Measurements from ENCODE around the gene TIAM2. TPM values are rescaled to one million over a fixed set of nuclear protein-coding genes. Genes with fewer than 3 reads are reported as not detected.
"Not testable (repeated sequence)": the region's sequence is repeated elsewhere in the genome, so short reads cannot be mapped to it uniquely, and the experiment has no call there.

The TIAM2 gene
- total RNA-seq, 1 experiment from 2014 or later: 11.3 TPM

DNA sequence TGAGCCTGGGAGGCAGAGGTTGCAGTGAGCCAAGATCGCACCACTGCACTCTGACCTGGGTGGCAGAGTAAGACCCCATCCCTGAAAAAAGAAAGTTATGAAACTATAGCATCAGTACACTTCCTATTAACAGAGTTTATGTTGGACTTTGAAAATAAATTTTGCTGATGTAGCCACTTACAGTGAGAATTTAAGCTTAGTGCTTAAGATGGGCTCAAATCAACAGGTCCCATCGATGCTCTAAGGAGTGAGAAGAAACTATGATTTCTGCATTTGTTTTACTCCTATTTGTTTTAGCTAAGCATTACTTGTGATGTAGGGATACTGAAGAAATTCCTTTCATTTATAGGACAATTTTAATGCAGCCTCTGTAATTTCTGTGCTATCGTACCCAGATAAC, 175.4 kb downstream of the TIAM2 start:
- in situ Hi-C loops (cut with HindIII; ENCODE audit: low pct_unique_long_range_greater_than_20kb, low sequenced_read_pairs): no loop called here
- DNase-seq (ENCODE audit: low read depth): no peak

DNA sequence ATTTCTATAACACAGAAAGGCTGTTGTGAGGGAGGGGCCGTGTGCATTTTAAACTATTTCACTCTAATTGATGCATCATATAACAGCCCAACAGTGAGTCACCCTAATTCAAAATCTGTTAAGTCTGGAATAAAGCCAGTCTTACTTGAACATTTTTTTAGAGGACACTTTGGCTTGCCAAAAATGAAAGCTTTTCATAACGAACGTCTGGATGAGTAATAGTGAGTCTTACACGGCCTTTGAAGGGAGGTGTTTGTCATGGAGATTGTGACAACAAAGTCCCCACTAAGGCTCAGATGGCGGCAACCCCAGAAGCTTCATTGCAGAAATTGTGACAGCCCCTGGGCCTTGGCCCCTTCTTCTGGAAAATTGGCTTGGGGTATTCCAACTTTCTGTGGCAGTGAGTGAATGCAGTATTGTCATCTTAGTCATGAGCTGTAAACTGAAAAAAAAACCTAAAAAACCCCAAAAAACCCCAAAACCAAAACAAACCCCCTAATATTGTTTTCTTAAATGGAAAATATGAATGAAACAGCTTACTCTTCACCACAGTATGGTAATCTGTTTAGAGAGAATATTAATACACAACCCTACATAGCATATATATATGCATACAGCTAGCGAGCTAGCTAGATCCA, 176.1 kb downstream of the TIAM2 start:
- in situ Hi-C loops (cut with HindIII; ENCODE audit: low pct_unique_long_range_greater_than_20kb, low sequenced_read_pairs): no loop called here
- DNase-seq (ENCODE audit: low read depth): peak; percentile 90

DNA sequence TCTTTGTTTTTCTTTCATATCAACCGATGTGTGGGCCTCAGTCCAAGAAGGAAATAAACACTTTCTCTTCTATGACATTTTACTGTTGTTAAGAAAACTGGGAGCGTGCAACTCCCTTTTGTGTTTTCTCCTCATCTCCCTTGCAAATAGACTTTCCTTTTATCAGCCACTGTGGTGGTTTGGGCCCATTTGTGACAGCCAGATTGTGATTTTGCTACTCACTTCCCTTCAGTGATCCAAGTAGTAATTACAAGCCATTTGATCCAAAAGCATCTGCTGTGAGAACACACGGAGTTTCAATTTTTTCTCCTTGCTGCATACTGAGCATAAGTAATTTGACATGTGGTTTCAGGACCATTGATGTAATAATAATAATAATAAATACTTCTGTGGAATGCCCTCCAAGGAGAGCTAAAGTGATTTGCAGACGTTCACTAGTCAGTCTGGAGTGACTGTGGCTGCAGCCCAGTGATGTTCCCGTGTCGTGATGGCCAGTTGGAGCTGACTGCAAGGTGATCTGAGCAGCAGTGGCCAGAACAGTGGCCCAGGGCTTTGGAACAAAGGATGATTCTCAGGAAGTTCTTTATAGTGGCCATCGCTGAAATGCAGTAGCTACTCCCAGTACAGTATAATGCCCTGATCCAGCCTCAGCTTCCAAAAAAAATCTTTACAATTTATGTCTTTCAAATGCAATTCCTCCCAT, 176.8 kb downstream of the TIAM2 start:
- in situ Hi-C loops (cut with HindIII; ENCODE audit: low pct_unique_long_range_greater_than_20kb, low sequenced_read_pairs): no loop called here
- peak; percentile 65 for DNase-seq (ENCODE audit: low read depth)

DNA sequence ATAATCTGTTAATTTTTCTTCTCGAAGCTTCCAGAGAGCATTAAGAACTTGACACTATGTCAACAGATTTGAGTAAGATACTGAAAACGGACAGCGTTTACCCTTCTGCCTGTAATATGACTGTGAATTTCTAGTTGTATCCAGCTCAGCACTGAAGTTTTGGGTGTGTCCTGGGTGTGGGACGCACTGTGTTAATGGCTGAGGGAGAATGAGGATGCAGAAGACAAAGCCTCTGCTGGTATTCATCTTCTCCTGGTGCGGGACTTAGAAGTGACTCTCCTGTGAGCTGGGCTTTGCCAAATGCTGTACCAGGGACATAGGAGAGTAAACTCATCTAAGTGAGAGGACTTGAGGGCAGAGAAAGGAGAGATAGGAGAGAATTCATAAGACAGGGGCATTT, 178.4 kb downstream of the TIAM2 start:
- DNase-seq (ENCODE audit: low read depth): no peak
- in situ Hi-C loops (cut with HindIII; ENCODE audit: low pct_unique_long_range_greater_than_20kb, low sequenced_read_pairs): no loop called here

DNA sequence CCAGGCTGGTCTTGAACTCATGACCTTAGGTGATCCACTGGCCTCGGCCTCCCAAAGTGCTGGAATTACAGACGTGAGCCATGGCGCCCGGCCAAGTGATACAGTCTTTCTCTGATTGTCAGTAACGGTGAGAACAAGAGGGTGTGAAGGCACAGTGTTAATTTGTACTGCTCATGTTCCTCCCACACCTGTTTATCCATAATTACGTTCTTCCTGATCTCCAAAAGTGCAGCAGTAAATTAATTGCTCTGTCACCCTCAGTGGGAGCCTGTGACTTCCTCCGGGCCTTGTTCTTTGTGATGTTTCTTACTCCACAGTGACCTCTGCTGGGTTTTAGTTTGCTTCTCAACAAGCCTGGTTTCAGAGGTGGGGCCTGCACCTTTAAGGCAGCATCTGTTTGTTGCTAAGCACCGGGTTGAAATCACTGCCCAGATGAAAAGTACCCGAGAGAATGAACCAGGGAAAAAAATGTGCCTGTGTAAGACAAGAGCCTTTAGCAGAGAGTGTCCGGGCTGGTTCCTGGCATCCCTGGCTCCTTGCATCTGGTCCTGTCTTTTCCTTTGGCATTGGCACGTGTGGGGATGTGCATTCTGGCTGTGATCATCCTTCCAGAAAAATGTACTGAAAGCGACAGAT, 179.6 kb downstream of the TIAM2 start:
- in situ Hi-C loops (cut with HindIII; ENCODE audit: low pct_unique_long_range_greater_than_20kb, low sequenced_read_pairs): no loop called here
- DNase-seq (ENCODE audit: low read depth): peak; percentile 93

DNA sequence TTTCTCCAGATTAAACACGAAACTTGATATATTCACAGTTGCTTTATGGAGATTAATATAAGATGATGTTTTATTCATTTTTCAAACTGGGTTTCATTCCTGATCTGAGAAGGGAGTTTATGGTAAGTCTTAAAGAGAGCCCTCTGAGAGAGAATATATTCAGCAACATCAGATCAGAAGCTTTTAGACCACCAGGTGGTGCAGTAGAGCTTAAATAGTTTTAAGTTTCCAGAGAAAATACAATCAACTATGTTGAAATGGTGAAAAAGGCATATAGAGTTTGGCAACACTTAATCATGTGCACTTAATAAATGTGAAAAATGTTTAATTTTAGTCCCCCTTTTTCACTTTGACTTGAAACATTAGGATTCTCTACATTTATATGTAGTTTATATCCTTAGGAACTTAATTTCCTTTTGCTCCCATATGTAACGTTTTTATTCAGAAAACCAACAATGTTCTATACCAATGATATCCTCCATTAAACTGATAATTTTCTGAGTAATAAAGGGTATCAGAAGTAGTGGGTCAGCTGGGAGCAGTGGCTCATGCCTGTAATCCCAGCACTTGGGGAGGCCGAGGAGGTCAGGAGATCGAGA, 182.3 kb downstream of the TIAM2 start:
- in situ Hi-C loops (cut with HindIII; ENCODE audit: low pct_unique_long_range_greater_than_20kb, low sequenced_read_pairs): no loop called here
- peak; percentile 39 for DNase-seq (ENCODE audit: low read depth)

DNA sequence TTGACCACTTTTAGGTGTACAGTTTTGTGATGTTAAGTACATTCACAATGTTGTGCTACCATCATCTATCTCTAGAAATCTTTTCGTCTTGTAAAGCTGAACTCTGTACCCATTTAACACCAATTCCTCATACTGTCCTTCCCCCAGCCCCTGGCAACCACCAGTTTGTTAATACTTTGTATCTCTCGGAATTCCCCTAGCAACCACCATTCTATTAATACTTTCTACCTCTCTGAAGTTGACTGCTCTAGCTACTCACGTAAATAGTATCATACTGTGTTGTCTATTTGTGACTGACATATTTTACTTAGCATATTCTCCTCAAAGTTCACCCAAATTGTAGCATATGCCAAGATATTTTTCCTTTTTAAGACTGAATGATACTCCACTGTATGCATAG, 186.4 kb downstream of the TIAM2 start:
- in situ Hi-C loops (cut with HindIII; ENCODE audit: low pct_unique_long_range_greater_than_20kb, low sequenced_read_pairs): no loop called here
- no peak for DNase-seq (ENCODE audit: low read depth)

DNA sequence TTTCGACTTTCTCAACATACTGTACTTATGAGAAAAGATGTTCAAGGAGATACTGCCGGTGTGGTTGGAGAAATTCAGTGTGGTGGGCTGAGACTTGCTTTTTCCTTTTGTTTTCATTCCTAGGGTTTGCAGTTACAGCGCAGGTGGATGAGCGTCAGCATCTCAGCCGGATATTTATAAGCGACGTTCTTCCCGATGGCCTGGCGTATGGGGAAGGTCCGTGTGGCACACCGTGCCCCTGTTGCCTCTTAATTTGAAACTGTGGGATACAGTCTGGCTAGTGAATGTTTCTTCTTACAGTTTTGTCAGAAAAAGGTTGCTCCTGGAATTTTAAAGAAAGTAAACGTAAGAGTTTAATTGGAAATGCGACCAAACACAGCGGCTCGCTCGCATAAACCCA, 187.0 kb downstream of the TIAM2 start:
- DNase-seq (ENCODE audit: low read depth): no peak
- in situ Hi-C loops (cut with HindIII; ENCODE audit: low pct_unique_long_range_greater_than_20kb, low sequenced_read_pairs): no loop called here

DNA sequence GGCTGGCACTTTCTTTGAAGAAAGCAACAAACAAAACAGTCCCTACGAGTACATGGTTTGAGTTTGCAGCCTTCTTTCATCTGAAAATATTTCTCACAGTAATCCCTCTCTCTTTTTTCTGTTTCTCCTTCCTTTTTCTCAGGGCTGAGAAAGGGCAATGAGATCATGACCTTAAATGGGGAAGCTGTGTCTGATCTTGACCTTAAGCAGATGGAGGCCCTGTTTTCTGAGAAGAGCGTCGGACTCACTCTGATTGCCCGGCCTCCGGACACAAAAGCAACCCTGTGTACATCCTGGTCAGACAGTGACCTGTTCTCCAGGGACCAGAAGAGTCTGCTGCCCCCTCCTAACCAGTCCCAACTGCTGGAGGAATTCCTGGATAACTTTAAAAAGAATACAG, 188.0 kb downstream of the TIAM2 start:
- in situ Hi-C loops (cut with HindIII; ENCODE audit: low pct_unique_long_range_greater_than_20kb, low sequenced_read_pairs): no loop called here
- no peak for DNase-seq (ENCODE audit: low read depth)

DNA sequence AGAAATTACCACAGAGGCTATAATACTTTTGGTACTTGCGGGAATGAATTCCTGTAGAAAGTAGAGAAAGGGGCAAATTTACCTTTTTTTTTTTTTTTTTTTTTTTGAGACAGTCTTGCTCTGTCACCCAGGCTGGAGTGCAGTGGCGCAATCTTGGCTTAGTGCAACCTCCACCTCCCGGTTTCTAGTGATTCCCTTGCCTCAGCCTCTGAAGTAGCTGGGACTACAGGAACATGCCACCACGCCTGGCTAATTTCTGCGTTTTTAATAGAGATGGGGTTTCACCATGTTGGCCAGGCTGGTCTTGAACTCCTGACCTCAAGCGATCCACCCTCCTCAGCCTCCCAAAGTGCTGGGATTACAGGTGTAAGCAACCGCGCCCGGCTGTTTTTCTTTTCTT, 189.9 kb downstream of the TIAM2 start:
- peak; percentile 57 for DNase-seq (ENCODE audit: low read depth)
- in situ Hi-C loops (cut with HindIII; ENCODE audit: low pct_unique_long_range_greater_than_20kb, low sequenced_read_pairs): not testable (repeated sequence)

DNA sequence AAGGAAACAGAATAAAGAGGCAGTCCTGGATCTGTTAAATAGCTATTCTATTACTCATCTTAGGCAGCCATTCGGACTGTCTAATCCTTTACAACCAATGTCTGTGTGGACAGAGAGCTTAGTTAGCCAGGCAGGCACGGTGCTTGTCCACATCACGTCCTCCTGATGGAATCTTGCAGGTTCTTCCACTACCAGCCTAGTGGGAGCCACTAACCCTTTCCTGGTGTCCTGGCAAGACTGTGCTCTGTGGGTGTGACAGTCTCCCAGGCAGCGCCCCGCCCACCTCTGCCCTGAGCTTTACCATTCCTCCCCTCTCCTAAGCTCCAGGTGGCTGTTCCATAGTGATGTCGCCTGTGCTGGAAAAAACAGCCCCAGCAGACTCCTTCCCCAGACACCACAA, 190.4 kb downstream of the TIAM2 start:
- peak; percentile 86 for DNase-seq (ENCODE audit: low read depth)
- in situ Hi-C loops (cut with HindIII; ENCODE audit: low pct_unique_long_range_greater_than_20kb, low sequenced_read_pairs): no loop called here

DNA sequence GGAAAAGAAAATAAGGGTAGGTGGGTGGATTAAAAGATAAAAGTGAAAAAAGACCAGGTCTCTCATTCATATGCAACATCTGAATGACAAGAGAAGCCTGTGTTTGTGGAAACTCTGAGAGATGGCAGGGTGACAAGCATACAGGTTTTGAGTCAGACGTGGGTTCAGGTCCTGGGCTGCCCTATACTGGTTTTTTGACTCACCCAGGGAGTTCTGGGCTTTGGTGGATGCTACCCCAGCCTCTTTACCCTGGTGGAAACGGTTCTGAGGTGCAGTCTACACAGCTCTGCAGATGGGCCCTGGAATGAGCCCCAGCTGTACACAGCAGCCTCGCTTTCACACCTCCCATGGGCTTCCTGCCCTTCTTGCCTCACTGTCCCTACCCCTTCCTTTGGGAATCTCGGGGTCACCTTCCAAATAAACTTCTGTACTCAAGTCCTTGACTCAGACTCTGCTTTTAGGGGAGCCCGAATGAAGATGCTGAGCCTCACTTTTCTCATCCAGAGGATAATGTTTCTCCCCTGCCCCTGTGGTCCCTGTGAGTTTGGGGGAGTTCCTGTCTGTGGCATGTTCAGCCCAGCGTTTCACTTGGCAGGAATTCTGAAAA, 191.0 kb downstream of the TIAM2 start:
- in situ Hi-C loops (cut with HindIII; ENCODE audit: low pct_unique_long_range_greater_than_20kb, low sequenced_read_pairs): no loop called here

DNA sequence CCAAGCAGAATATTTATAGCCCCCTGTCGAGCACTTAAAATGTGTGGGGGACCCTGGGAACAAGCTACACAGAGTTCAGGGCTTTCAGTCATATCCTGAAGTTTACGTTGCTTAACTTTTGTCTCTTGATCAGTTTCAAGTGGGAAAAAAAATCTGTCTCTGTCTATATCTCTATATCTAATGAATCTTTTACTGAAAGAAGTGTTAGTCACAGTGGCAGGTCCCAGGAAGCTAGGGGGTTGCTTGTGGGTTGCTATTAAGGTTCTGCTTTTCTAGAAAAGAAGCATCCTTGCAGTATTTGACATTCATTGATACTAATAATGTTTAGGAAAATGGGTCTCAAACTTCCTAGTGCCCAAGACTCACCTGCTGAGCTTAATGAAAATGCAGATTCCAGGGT, 192.0 kb downstream of the TIAM2 start:
- no peak for DNase-seq (ENCODE audit: low read depth)
- in situ Hi-C loops (cut with HindIII; ENCODE audit: low pct_unique_long_range_greater_than_20kb, low sequenced_read_pairs): no loop called here

More for the DNA sequence above, 191.0 kb downstream of the TIAM2 start:
- DNase-seq (ENCODE audit: low read depth): no peak

DNA sequence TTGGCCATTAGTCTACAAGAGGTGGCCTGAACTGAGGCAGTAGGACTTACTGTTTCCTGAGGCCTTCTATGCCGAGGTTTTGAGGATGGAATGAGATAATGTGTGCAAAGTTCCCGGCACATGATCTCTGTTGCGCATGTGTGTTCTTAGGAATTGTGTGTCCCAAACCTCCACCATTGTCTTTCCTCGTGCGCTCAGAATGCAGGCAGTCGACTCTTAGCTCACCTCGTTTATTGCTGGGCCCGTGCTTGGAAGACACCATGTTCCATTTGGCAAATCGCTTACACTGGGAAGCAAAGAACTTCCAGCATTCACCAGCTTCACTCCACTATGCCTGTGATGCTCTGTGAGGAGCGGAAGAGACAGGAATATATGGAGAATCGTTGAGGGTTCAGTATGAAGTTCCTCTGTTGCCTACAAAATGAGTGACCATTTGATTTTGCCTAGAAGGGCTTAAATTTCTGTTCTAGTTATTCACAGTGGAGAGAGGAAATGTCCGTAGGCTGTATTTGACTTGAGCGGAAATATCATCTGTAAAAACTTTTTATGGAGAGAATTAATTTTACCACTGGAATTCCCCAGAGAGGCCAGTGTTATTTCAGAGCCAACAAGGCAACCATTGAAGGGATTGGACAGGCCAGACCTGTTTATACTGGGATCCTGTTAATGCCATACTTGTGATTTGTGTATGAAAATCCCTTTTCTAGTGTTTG, 193.0 kb downstream of the TIAM2 start:
- in situ Hi-C loops (cut with HindIII; ENCODE audit: low pct_unique_long_range_greater_than_20kb, low sequenced_read_pairs): no loop called here

DNA sequence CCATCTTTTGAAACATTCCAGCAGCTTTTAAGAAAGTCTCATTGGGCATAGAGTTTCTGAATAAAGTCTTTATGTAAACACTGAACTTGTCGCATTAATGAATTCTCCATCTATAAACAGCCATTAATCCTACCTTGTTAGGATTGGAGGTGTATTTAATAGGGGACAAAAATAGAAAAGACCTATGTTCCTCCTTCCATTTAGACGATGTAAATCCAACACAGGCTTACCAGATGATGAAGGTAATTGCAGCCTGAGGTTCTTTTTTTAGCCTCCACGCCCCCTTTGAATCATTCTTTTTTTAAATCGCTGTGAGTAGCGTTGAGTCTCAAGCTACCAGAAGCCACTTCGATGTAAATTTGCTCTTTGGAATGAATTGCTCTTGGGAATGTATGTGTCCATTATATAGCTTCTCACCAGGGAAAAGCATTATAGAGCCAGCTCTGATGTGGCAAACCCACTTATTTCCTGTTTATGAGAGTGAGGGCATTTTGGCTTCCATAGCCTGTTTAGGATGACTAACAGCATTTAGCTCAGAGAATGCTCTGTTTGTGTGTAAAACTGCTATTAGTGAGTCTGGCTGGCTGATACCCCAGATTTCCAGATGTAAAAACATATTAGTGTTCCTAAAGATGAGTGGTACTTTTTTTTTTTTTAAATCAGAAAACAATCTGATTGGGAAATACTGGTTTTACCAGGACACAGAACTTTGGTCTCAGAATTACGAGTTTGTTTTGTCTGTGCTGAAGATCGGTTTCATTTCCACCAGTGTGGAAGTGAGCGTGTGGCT, 193.8 kb downstream of the TIAM2 start:
- no peak for DNase-seq (ENCODE audit: low read depth)
- in situ Hi-C loops (cut with HindIII; ENCODE audit: low pct_unique_long_range_greater_than_20kb, low sequenced_read_pairs): no loop called here

More for the DNA sequence above, 193.0 kb downstream of the TIAM2 start:
- DNase-seq (ENCODE audit: low read depth): no peak

DNA sequence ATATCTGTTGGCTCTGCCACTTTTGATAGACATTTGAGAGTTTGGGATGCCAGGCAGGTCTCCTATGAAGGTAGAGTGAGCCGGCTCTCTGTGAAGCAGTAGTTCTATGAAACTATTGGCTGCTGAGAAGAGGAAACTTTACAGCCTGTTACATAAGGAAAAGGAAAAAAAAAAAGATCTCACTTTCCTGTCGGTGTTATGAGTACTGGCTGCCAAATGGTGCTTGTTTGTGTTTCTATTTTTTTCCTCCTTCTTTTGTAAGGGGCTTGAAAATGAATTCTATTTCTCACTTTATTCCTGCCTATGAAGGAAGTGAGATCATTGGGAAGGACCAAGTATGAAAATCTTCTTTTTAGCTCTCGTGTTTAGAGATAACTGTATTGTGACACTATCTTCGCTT, 195.6 kb downstream of the TIAM2 start:
- no peak for DNase-seq (ENCODE audit: low read depth)
- in situ Hi-C loops (cut with HindIII; ENCODE audit: low pct_unique_long_range_greater_than_20kb, low sequenced_read_pairs): no loop called here

DNA sequence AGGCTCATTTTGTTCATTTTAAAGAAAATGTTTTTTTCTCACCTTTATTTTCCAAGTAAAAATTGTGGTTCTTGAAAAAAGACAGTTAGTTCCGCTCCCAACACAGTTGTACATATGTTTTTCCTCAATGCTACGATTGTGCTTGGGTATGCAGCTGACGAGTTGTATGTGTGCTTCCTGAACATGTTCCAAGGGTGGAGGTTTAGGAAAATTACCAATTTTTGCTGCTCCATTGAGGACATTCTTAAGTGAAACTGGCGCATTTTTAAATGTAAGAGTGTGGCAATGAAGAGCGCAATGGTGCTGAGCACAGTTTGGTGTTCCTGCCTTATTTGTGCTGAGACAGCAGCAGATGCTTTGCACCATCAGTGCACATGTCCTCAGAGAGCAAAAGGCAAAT, 198.4 kb downstream of the TIAM2 start:
- no peak for DNase-seq (ENCODE audit: low read depth)
- in situ Hi-C loops (cut with HindIII; ENCODE audit: low pct_unique_long_range_greater_than_20kb, low sequenced_read_pairs): no loop called here

DNA sequence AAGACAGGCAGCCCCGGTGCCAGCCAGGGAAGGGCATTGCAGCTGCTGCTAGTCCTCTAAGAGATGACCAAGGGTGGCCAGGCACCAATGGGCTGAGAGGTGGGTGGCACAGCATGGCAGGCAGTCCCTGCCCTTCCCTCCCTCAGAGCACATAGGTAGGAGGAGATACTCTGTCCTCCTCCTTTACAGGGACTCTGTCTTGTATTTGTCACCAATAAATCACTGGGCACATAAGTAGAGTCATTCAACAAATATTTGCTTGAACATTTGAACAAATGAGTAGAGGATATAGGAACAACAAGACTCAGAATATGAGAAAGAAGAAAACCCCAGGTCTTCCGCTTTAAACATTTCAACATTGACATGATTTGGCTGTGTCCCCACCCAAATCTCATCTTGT, 199.3 kb downstream of the TIAM2 start:
- no peak for DNase-seq (ENCODE audit: low read depth)
- in situ Hi-C loops (cut with HindIII; ENCODE audit: low pct_unique_long_range_greater_than_20kb, low sequenced_read_pairs): no loop called here

Measured in Caki2 (cell line).